IMR-90 (cell line): ENCODE data around the gene GALNT9. TPM values are rescaled to one million over a fixed set of nuclear protein-coding genes. Genes with fewer than 3 reads are reported as not detected.

ENCODE experiments used
- ATAC-seq: fragments of 200-7000 bp; cut with Tn5 transposase; 2 replicates; pipeline ENCODE4 v1.9.1; 2020; ENCODE audit warnings: low read depth, mild to moderate bottlenecking, moderate library complexity
- BruUV-seq: library from RNA; stranded (reverse); fragments of 400-500 nt; replicated peaks from 2 replicates; lab custom pipeline; 2021; lab: Mats Ljungman, UMichigan
- CTCF ChIA-PET: fragments of 300-600 bp; formaldehyde crosslinking; extraction: SDS; loops from one replicate; lab custom pipeline; 2021; ENCODE audit warnings: antibody characterized with exemption; lab: Yijun Ruan, JAX
- POLR2A ChIA-PET: fragments of 300-600 bp; sonication (Branson Sonifier 250); formaldehyde crosslinking; loops from one replicate; lab custom pipeline; 2022; ENCODE audit warnings: antibody characterized with exemption; ENCODE audit not compliant: unreplicated experiment; lab: Charles Lee
- DNase-seq: peaks from one replicate; pipeline ENCODE4 v3.0.0; 2013
- H2AFZ ChIP-seq: replicated peaks from 2 replicates; pipeline ENCODE3; 2013; ENCODE audit warnings: low read length, mild to moderate bottlenecking; ENCODE audit not compliant: poor library complexity
- H2AK5ac ChIP-seq: 2 replicates; pipeline ENCODE4 v1.6.1; 2013; ENCODE audit warnings: low read depth, low read length, inconsistent platforms
- H2AK9ac ChIP-seq: replicated peaks from 2 replicates; pipeline ENCODE3; 2013; ENCODE audit warnings: mild to moderate bottlenecking, low read depth, low read length, moderate library complexity; ENCODE audit not compliant: poor library complexity
- H2BK120ac ChIP-seq: 2 replicates; pipeline ENCODE4 v1.6.1; 2013; ENCODE audit warnings: low read depth, low read length, inconsistent platforms
- H2BK15ac ChIP-seq: 3 replicates; pipeline ENCODE4 v1.6.1; 2013; ENCODE audit warnings: low read depth, low read length, inconsistent platforms
- H2BK20ac ChIP-seq: 2 replicates; pipeline ENCODE4 v1.6.1; 2013; ENCODE audit warnings: low read depth, mild to moderate bottlenecking, inconsistent platforms, low read length, moderate library complexity
- H2BK5ac ChIP-seq: 2 replicates; pipeline ENCODE4 v1.6.1; 2013; ENCODE audit warnings: mild to moderate bottlenecking, low read depth, low read length, inconsistent platforms; ENCODE audit not compliant: poor library complexity, severe bottlenecking
- H3K14ac ChIP-seq: replicated peaks from 2 replicates; pipeline ENCODE4 v1.6.1; 2013; ENCODE audit warnings: low read depth, low read length, inconsistent platforms
- H3K18ac ChIP-seq: 2 replicates; pipeline ENCODE4 v1.6.1; 2013; ENCODE audit warnings: low read depth, low read length, control low read depth
- H3K23ac ChIP-seq: 2 replicates; pipeline ENCODE4 v1.6.1; 2013; ENCODE audit warnings: low read depth, low read length, inconsistent platforms
- H3K27ac ChIP-seq: 2 replicates; pipeline ENCODE4 v1.5.1; 2013; ENCODE audit warnings: mild to moderate bottlenecking, control low read depth, low read length; ENCODE audit not compliant: insufficient read depth
- H3K27me3 ChIP-seq: 2 replicates; pipeline ENCODE4 v1.6.1; 2013; ENCODE audit warnings: low read length; ENCODE audit not compliant: control insufficient read depth, insufficient read depth
- H3K36me3 ChIP-seq: 2 replicates; pipeline ENCODE4 v1.6.1; 2013; ENCODE audit warnings: low read length, mixed read lengths; ENCODE audit not compliant: control insufficient read depth, insufficient read depth
- H3K4ac ChIP-seq: 2 replicates; pipeline ENCODE4 v1.6.1; 2013; ENCODE audit warnings: low read depth, low read length, inconsistent platforms
- H3K4me1 ChIP-seq: 2 replicates; pipeline ENCODE4 v1.6.1; 2013; ENCODE audit warnings: low read length, mixed read lengths; ENCODE audit not compliant: control insufficient read depth, insufficient read depth
- H3K4me2 ChIP-seq: 2 replicates; pipeline ENCODE4 v1.6.1; 2013; ENCODE audit warnings: low read depth, mild to moderate bottlenecking, control low read depth, low read length, moderate library complexity
- H3K4me3 ChIP-seq: 2 replicates; pipeline ENCODE4 v1.5.1; 2013; ENCODE audit warnings: low read depth, mild to moderate bottlenecking, control low read depth, low read length, moderate library complexity; ENCODE audit not compliant: insufficient read depth
- H3K56ac ChIP-seq: 2 replicates; pipeline ENCODE4 v1.6.1; 2013; ENCODE audit warnings: low read length, inconsistent platforms; ENCODE audit not compliant: insufficient read depth; ENCODE audit errors: extremely low read depth
- H3K79me1 ChIP-seq, 2 experiments: 2 replicates each; pipeline ENCODE4 v1.6.1; 2013; ENCODE audit warnings: low read length in 2 of 2, inconsistent platforms in 1 of 2, low read depth in 1 of 2
- H3K9ac ChIP-seq: 2 replicates; pipeline ENCODE4 v1.6.1; 2013; ENCODE audit warnings: low read depth, low read length, control low read depth
- H3K9me1 ChIP-seq: 2 replicates; pipeline ENCODE4 v1.6.1; 2013; ENCODE audit warnings: low read length, inconsistent platforms; ENCODE audit not compliant: insufficient read depth
- H3K9me3 ChIP-seq: 2 replicates; pipeline ENCODE4 v1.6.1; 2013; ENCODE audit warnings: low read length; ENCODE audit not compliant: control insufficient read depth, insufficient read depth
- H4K20me1 ChIP-seq: 2 replicates; pipeline ENCODE4 v1.6.1; 2013; ENCODE audit warnings: low read length, inconsistent platforms; ENCODE audit not compliant: insufficient read depth
- H4K5ac ChIP-seq: 2 replicates; pipeline ENCODE4 v1.6.1; 2013; ENCODE audit warnings: mild to moderate bottlenecking, low read depth, low read length, control low read depth
- H4K8ac ChIP-seq, 2 experiments: 2 replicates each; pipeline ENCODE4 v1.6.1; 2013; ENCODE audit warnings: low read depth in 2 of 2, low read length in 2 of 2, control low read depth in 1 of 2, inconsistent platforms in 1 of 2
- H4K91ac ChIP-seq: 2 replicates; pipeline ENCODE4 v1.6.1; 2013; ENCODE audit warnings: low read depth, low read length, inconsistent platforms; ENCODE audit not compliant: insufficient read depth
- BHLHE40 ChIP-seq: fragments of 150-350 bp; IDR thresholded peaks from 2 replicates; pipeline ENCODE4 v1.6.1; 2016; ENCODE audit warnings: mild to moderate bottlenecking, low read depth, low read length
- CEBPB ChIP-seq: IDR thresholded peaks from 2 replicates; pipeline ENCODE4 v1.6.1; 2012; ENCODE audit warnings: low read depth, low read length, improper control_type of control experiment
- CHD1 ChIP-seq: IDR thresholded peaks from 2 replicates; pipeline ENCODE4 v1.6.1; 2012; ENCODE audit warnings: low read depth, low read length, improper control_type of control experiment
- ELK1 ChIP-seq: fragments of 150-350 bp; IDR thresholded peaks from 2 replicates; pipeline ENCODE4 v1.6.1; 2016; ENCODE audit warnings: low read depth, mild to moderate bottlenecking, low read length, moderate library complexity, borderline replicate concordance
- FOS ChIP-seq: fragments of 150-350 bp; IDR thresholded peaks from 2 replicates; pipeline ENCODE4 v1.6.1; 2016; ENCODE audit warnings: low read depth, low read length
- MAFK ChIP-seq: IDR thresholded peaks from 2 replicates; pipeline ENCODE4 v1.6.1; 2012; ENCODE audit warnings: low read depth, low read length, improper control_type of control experiment
- MAZ ChIP-seq: IDR thresholded peaks from 2 replicates; pipeline ENCODE4 v1.6.1; 2012; ENCODE audit warnings: low read depth, mild to moderate bottlenecking, low read length, improper control_type of control experiment, moderate library complexity, borderline replicate concordance
- MXI1 ChIP-seq: IDR thresholded peaks from 2 replicates; pipeline ENCODE4 v1.6.1; 2012; ENCODE audit warnings: low read depth, mild to moderate bottlenecking, low read length, moderate library complexity, borderline replicate concordance
- NFE2L2 ChIP-seq: fragments of 150-350 bp; IDR thresholded peaks from 2 replicates; pipeline ENCODE4 v1.6.1; 2016; ENCODE audit warnings: low read depth, mild to moderate bottlenecking, low read length
- POLR2A ChIP-seq: IDR thresholded peaks from 2 replicates; pipeline ENCODE4 v1.6.1; 2012; ENCODE audit warnings: mild to moderate bottlenecking, low read depth, low read length
- RAD21 ChIP-seq: IDR thresholded peaks from 2 replicates; pipeline ENCODE4 v1.6.1; 2012; ENCODE audit warnings: low read length, improper control_type of control experiment
- RCOR1 ChIP-seq: IDR thresholded peaks from 2 replicates; pipeline ENCODE4 v1.6.1; 2012; ENCODE audit warnings: mild to moderate bottlenecking, low read length, improper control_type of control experiment; ENCODE audit not compliant: insufficient replicate concordance
- RFX5 ChIP-seq: IDR thresholded peaks from 2 replicates; pipeline ENCODE4 v1.8.0; 2012; ENCODE audit warnings: low read depth, mild to moderate bottlenecking, low read length, moderate library complexity
- SMC3 ChIP-seq: fragments of 150-350 bp; IDR thresholded peaks from 2 replicates; pipeline ENCODE4 v1.6.1; 2016; ENCODE audit warnings: low read depth, mild to moderate bottlenecking, antibody characterized with exemption, low read length, moderate library complexity
- WGBS, 2 experiments: methylation state at CpG; one replicate each; pipeline versions ENCODE4 v1.1.5 to v1.1.7; 2013; ENCODE audit warnings: missing lambda C conversion rate in 2 of 2; ENCODE audit not compliant: insufficient read length in 1 of 2; ENCODE audit errors: extremely low coverage in 2 of 2; 5-methylcytosine and 5-hydroxymethylcytosine counted together
- dilution Hi-C: fragments of 300-500 bp; cut with HindIII; formaldehyde crosslinking; loops from one replicate; pipeline ENCODE4 v1.14.3; 2018; ENCODE audit warnings: low sequenced_read_pairs; ENCODE audit not compliant: unreplicated experiment
- in situ Hi-C: fragments of 300-500 bp; cut with MboI; formaldehyde crosslinking; loops from 3 replicates; pipeline ENCODE4 v1.14.3; 2019; ENCODE audit warnings: low sequenced_read_pairs, inconsistent platforms, mixed read lengths
- intact Hi-C: fragments of 100-400 bp; cut with micrococcal nuclease; formaldehyde crosslinking; loops from 2 replicates; pipeline ENCODE4 v1.10.0; 2022
- polyA plus RNA-seq, 3 experiments: library from polyadenylated mRNA; depleted of rRNA; stranded (reverse); fragments of >200 nt; gene quantifications; 2 replicates each; pipeline ENCODE4 v1.2.3, GENCODE V29; 2012; ENCODE audit warnings: low replicate concordance in 1 of 3
- total RNA-seq: library from RNA; depleted of rRNA; stranded (reverse); fragments of >200 nt; gene quantifications from 2 replicates; pipeline ENCODE4 v1.2.3, GENCODE V29; 2012
- TF ChIP-seq, protein P1 (sequence below): fragments of 150-350 bp; IDR thresholded peaks from 2 replicates; pipeline ENCODE4 v1.6.1; 2017; ENCODE audit warnings: mild to moderate bottlenecking, antibody characterized with exemption, low read length, low read depth
- TF ChIP-seq, protein P2 (sequence below): conservative IDR thresholded peaks from 2 replicates; pipeline ENCODE4 v1.5.1; 2012; ENCODE audit warnings: mild to moderate bottlenecking, low read depth, low read length, improper control_type of control experiment

GALNT9 gene
- total and polyA plus RNA-seq, 2 of the 4 experiments (the other 2 are of a cell fraction), result under 0.01 to 0.12 TPM

DNA sequence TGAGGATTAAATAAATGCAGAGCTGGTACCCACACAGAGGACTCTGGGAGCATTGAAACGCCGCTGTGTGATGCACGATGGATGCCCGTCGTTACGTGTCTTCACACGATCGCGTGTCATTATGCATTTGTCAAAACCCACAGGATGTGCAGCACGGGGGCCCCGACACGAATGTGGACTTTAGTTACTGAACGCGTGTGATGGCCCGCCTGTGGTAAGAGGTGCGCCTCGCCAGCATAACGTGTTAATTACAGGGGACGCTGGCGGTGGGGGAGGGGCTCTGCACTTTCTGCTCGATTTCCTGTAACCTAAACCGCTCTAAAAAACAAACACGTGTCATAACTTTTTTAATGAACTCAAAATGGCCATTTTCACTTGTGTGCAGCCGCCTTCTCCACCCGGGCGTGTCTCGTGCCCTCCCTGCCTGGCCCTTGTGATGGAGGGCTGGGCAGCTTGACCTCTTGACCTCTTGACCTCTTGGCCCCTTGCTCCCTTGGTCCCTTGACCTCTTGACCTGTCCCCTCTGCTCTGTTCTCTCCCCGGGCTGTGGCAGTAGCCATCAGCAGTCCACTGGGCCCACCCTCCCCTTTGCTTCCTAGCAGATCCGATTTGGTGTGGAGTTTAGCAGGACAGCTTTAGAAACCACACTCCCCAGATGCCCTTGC, 33.7 kb upstream of the GALNT9 start:
- no peaks in the 10 kb centered on the region for H3K9me1 ChIP-seq
- H3K27ac ChIP-seq, result no peak overlapping the region
- no peaks in the 10 kb centered on the region for H3K27me3 ChIP-seq
- H3K18ac ChIP-seq, result no peak overlapping the region
- no peak overlapping the region for H4K8ac ChIP-seq
- H2AK9ac ChIP-seq, result no peak overlapping the region
- H3K9ac ChIP-seq, result no peak overlapping the region
- H3K23ac ChIP-seq, result no peak overlapping the region
- no peak overlapping the region for H3K56ac ChIP-seq
- BruUV-seq, result no TSS peak
- H2BK120ac ChIP-seq, result no peak overlapping the region
- ChIA-PET CTCF (no interaction called here), POLR2A (no interaction called here)
- H3K4ac ChIP-seq, result no peak overlapping the region
- in situ Hi-C loops (no loop called here), dilution Hi-C loops (no loop called here), intact Hi-C loops (no loop called here)
- no peaks in the 10 kb centered on the region for H3K36me3 ChIP-seq
- H4K5ac ChIP-seq, result no peak overlapping the region
- no peaks in the 10 kb centered on the region for H4K20me1 ChIP-seq
- no peak overlapping the region for H4K91ac ChIP-seq
- H2BK20ac ChIP-seq, result no peak overlapping the region
- H3K79me1 ChIP-seq, result no peaks in the 10 kb centered on the region
- H3K4me2 ChIP-seq, result no peak overlapping the region
- TF ChIP-seq, protein P1, sequence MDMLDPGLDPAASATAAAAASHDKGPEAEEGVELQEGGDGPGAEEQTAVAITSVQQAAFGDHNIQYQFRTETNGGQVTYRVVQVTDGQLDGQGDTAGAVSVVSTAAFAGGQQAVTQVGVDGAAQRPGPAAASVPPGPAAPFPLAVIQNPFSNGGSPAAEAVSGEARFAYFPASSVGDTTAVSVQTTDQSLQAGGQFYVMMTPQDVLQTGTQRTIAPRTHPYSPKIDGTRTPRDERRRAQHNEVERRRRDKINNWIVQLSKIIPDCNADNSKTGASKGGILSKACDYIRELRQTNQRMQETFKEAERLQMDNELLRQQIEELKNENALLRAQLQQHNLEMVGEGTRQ, result no peak
- TF ChIP-seq ELK1 (no peak), MAZ (no peak), SMC3 (no peak), RFX5 (no peak), MAFK (no peak), FOS (no peak), NFE2L2 (no peak), BHLHE40 (no peak), RAD21 (no peak), MXI1 (no peak), POLR2A (no peak), CEBPB (no peak), CHD1 (no peak), RCOR1 (no peak)
- TF ChIP-seq, protein P2, sequence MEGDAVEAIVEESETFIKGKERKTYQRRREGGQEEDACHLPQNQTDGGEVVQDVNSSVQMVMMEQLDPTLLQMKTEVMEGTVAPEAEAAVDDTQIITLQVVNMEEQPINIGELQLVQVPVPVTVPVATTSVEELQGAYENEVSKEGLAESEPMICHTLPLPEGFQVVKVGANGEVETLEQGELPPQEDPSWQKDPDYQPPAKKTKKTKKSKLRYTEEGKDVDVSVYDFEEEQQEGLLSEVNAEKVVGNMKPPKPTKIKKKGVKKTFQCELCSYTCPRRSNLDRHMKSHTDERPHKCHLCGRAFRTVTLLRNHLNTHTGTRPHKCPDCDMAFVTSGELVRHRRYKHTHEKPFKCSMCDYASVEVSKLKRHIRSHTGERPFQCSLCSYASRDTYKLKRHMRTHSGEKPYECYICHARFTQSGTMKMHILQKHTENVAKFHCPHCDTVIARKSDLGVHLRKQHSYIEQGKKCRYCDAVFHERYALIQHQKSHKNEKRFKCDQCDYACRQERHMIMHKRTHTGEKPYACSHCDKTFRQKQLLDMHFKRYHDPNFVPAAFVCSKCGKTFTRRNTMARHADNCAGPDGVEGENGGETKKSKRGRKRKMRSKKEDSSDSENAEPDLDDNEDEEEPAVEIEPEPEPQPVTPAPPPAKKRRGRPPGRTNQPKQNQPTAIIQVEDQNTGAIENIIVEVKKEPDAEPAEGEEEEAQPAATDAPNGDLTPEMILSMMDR, result no peak
- no peak overlapping the region for H2BK15ac ChIP-seq
- ATAC-seq (no peak), DNase-seq (no peak)
- H3K14ac ChIP-seq, result no peak overlapping the region
- H3K9me3 ChIP-seq, result peaks cover 42% of the 10 kb centered on the region
- no peak overlapping the region for H2AFZ ChIP-seq
- H3K4me1 ChIP-seq, result no peaks in the 10 kb centered on the region
- 84% methylated on average over 19 of the region's 29 CpGs; no CpG with 5 or more reads in 1 of the 2 experiments for WGBS, 2 experiments
- H2AK5ac ChIP-seq, result no peak overlapping the region
- no peak overlapping the region for H3K4me3 ChIP-seq
- H2BK5ac ChIP-seq, result no peak overlapping the region
